WTC11 (cell line): Measurements from ENCODE around the gene FAM53C. TPM values are rescaled to one million over a fixed set of nuclear protein-coding genes. Genes with fewer than 3 reads are reported as not detected.
"Not testable (repeated sequence)": the region's sequence is repeated elsewhere in the genome, so short reads cannot be mapped to it uniquely, and the experiment has no call there.

Experiments used
- ATAC-seq: fragments of 200-7000 bp; cut with Tn5 transposase; 2 replicates; pipeline ENCODE4 v1.10.0; 2021; ENCODE audit warnings: mild to moderate bottlenecking, moderate library complexity
- CTCF ChIA-PET: fragments of 300-600 bp; sonication (Branson Sonifier 250); formaldehyde crosslinking; loops from one replicate; lab custom pipeline; 2021; ENCODE audit warnings: antibody characterized with exemption; lab: Charles Lee
- POLR2A ChIA-PET: fragments of 350-600 bp; sonication (Branson Sonifier 250); formaldehyde crosslinking; loops from one replicate; lab custom pipeline; 2021; ENCODE audit warnings: antibody characterized with exemption; lab: Charles Lee
- DNase-seq: peaks from one replicate; pipeline ENCODE4 v3.0.0; 2021; ENCODE audit warnings: low spot score
- H3K27ac Mint-ChIP-seq: 2 replicates; pipeline ENCODE4 v1.8.0; 2021; ENCODE audit warnings: mixed read lengths
- H3K27me3 Mint-ChIP-seq: 2 replicates; pipeline ENCODE4 v1.8.0; 2021; ENCODE audit warnings: low read depth, mild to moderate bottlenecking, moderate library complexity, mixed read lengths
- H3K36me3 Mint-ChIP-seq: 2 replicates; pipeline ENCODE4 v1.8.0; 2021; ENCODE audit warnings: mixed read lengths
- H3K4me1 Mint-ChIP-seq: 2 replicates; pipeline ENCODE4 v1.8.0; 2022; ENCODE audit warnings: mixed read lengths
- H3K4me3 Mint-ChIP-seq: 2 replicates; pipeline ENCODE4 v1.8.0; 2021; ENCODE audit warnings: mild to moderate bottlenecking, moderate library complexity, mixed read lengths
- H3K9me3 Mint-ChIP-seq: 2 replicates; pipeline ENCODE4 v1.8.0; 2021; ENCODE audit warnings: mixed read lengths
- ATF2 ChIP-seq: sonication (generic); formaldehyde crosslinking; IDR thresholded peaks from 2 replicates; pipeline ENCODE4 v1.8.1; 2022; ENCODE audit warnings: low read depth, missing genetic modification reagents, borderline replicate concordance
- ELF4 ChIP-seq: sonication (generic); formaldehyde crosslinking; IDR thresholded peaks from 2 replicates; pipeline ENCODE4 v1.8.1; 2022; ENCODE audit warnings: low read depth, mild to moderate bottlenecking, moderate library complexity, missing genetic modification reagents
- IRF2 ChIP-seq: sonication (generic); formaldehyde crosslinking; IDR thresholded peaks from 2 replicates; pipeline ENCODE4 v1.8.0; 2022; ENCODE audit warnings: low read depth, missing genetic modification reagents, borderline replicate concordance
- KAT7 ChIP-seq: sonication (generic); formaldehyde crosslinking; IDR thresholded peaks from 2 replicates; pipeline ENCODE4 v1.8.1; 2023; ENCODE audit warnings: missing genetic modification reagents, mild to moderate bottlenecking, borderline replicate concordance
- NR1H2 ChIP-seq: sonication (generic); formaldehyde crosslinking; IDR thresholded peaks from 2 replicates; pipeline ENCODE4 v1.9.0; 2021; ENCODE audit warnings: mild to moderate bottlenecking, moderate library complexity, missing genetic modification reagents
- NR2C2 ChIP-seq: sonication (generic); formaldehyde crosslinking; IDR thresholded peaks from 2 replicates; pipeline ENCODE4 v1.8.0; 2022; ENCODE audit warnings: mild to moderate bottlenecking, missing genetic modification reagents
- NR3C1 ChIP-seq: sonication (generic); formaldehyde crosslinking; conservative IDR thresholded peaks from 2 replicates; pipeline ENCODE4 v1.8.1; 2023; ENCODE audit warnings: low read depth, mild to moderate bottlenecking, missing genetic modification reagents
- RELA ChIP-seq: sonication (generic); formaldehyde crosslinking; IDR thresholded peaks from 2 replicates; pipeline ENCODE4 v1.8.1; 2022; ENCODE audit warnings: missing genetic modification reagents, mild to moderate bottlenecking, borderline replicate concordance
- SMAD4 ChIP-seq: sonication (generic); formaldehyde crosslinking; IDR thresholded peaks from 2 replicates; pipeline ENCODE4 v1.8.0; 2022; ENCODE audit warnings: mild to moderate bottlenecking, missing genetic modification reagents
- STAT6 ChIP-seq: sonication (generic); formaldehyde crosslinking; conservative IDR thresholded peaks from 2 replicates; pipeline ENCODE4 v1.8.1; 2023; ENCODE audit warnings: mild to moderate bottlenecking, low read depth, missing genetic modification reagents, moderate library complexity
- ZNF219 ChIP-seq: sonication (generic); formaldehyde crosslinking; IDR thresholded peaks from 2 replicates; pipeline ENCODE4 v1.8.0; 2023; ENCODE audit warnings: missing genetic modification reagents, mild to moderate bottlenecking, borderline replicate concordance
- ZNF396 ChIP-seq: fragments of 250-450 bp; sonication (Bioruptor Pico); IDR thresholded peaks from 2 replicates; pipeline ENCODE4 v1.8.0; 2021; ENCODE audit warnings: mild to moderate bottlenecking, moderate library complexity, borderline replicate concordance
- ZNF416 ChIP-seq: fragments of 250-450 bp; sonication (Bioruptor Pico); IDR thresholded peaks from 2 replicates; pipeline ENCODE4 v1.9.0; 2021; ENCODE audit warnings: mild to moderate bottlenecking, inconsistent platforms
- total RNA-seq: library from RNA; stranded (reverse); gene quantifications from 3 replicates; pipeline ENCODE4 v1.2.3, GENCODE V29; 2021
- TF ChIP-seq, protein P1 (sequence below): sonication (generic); formaldehyde crosslinking; conservative IDR thresholded peaks from 2 replicates; pipeline ENCODE4 v1.8.1; 2022; ENCODE audit warnings: mild to moderate bottlenecking, missing genetic modification reagents
- TF ChIP-seq, protein P2 (sequence below): fragments of 250-450 bp; sonication (Bioruptor Pico); IDR thresholded peaks from 2 replicates; pipeline ENCODE4 v1.8.0; 2021; ENCODE audit warnings: mild to moderate bottlenecking
- TF ChIP-seq, protein P3 (sequence below): fragments of 250-450 bp; sonication (Bioruptor Pico); IDR thresholded peaks from 2 replicates; pipeline ENCODE4 v1.9.0; 2021; ENCODE audit warnings: moderate library complexity, mild to moderate bottlenecking, inconsistent platforms, borderline replicate concordance
- TF ChIP-seq, protein P4 (sequence below): sonication (generic); formaldehyde crosslinking; IDR thresholded peaks from 2 replicates; pipeline ENCODE4 v1.8.0; 2022; ENCODE audit warnings: missing genetic modification reagents
- TF ChIP-seq, protein P5 (sequence below): sonication (generic); formaldehyde crosslinking; IDR thresholded peaks from 2 replicates; pipeline ENCODE4 v1.8.0; 2022; ENCODE audit warnings: mild to moderate bottlenecking, missing genetic modification reagents
- TF ChIP-seq, protein P6 (sequence below): fragments of 250-450 bp; sonication (Bioruptor Pico); IDR thresholded peaks from 2 replicates; pipeline ENCODE4 v1.9.0; 2021; ENCODE audit warnings: mild to moderate bottlenecking

Gene FAM53C
- total RNA-seq, 1 experiment from 2014 or later = 51.3 TPM

- H3K4me1 Mint-ChIP-seq = no peaks in the 10 kb centered on the region
- ATAC-seq = no peak
- H3K27me3 Mint-ChIP-seq = no peaks in the 10 kb centered on the region
- CTCF ChIA-PET = no interaction called here
- no peaks in the 10 kb centered on the region for H3K9me3 Mint-ChIP-seq
- no peak overlapping the region for H3K27ac Mint-ChIP-seq
- no peak for DNase-seq
- POLR2A ChIA-PET = no interaction called here
- H3K4me3 Mint-ChIP-seq = no peak overlapping the region
- TF ChIP-seq ELF4 (CRISPR knock-in tag) = no peak
- TF ChIP-seq, protein P1, sequence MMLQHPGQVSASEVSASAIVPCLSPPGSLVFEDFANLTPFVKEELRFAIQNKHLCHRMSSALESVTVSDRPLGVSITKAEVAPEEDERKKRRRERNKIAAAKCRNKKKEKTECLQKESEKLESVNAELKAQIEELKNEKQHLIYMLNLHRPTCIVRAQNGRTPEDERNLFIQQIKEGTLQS (CRISPR knock-in tag) = no peak
- TF ChIP-seq ZNF396 (CRISPR knock-in tag) = no peak
- no peak for TF ChIP-seq KAT7 (CRISPR knock-in tag)
- TF ChIP-seq, protein P2, sequence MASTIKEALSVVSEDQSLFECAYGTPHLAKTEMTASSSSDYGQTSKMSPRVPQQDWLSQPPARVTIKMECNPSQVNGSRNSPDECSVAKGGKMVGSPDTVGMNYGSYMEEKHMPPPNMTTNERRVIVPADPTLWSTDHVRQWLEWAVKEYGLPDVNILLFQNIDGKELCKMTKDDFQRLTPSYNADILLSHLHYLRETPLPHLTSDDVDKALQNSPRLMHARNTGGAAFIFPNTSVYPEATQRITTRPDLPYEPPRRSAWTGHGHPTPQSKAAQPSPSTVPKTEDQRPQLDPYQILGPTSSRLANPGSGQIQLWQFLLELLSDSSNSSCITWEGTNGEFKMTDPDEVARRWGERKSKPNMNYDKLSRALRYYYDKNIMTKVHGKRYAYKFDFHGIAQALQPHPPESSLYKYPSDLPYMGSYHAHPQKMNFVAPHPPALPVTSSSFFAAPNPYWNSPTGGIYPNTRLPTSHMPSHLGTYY (CRISPR knock-in tag) = no peak
- no peak for TF ChIP-seq NR1H2 (CRISPR knock-in tag)
- TF ChIP-seq, protein P3, sequence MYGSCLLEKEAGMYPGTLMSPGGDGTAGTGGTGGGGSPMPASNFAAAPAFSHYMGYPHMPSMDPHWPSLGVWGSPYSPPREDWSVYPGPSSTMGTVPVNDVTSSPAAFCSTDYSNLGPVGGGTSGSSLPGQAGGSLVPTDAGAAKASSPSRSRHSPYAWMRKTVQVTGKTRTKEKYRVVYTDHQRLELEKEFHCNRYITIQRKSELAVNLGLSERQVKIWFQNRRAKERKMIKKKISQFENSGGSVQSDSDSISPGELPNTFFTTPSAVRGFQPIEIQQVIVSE (CRISPR knock-in tag) = no peak
- TF ChIP-seq, protein P4, sequence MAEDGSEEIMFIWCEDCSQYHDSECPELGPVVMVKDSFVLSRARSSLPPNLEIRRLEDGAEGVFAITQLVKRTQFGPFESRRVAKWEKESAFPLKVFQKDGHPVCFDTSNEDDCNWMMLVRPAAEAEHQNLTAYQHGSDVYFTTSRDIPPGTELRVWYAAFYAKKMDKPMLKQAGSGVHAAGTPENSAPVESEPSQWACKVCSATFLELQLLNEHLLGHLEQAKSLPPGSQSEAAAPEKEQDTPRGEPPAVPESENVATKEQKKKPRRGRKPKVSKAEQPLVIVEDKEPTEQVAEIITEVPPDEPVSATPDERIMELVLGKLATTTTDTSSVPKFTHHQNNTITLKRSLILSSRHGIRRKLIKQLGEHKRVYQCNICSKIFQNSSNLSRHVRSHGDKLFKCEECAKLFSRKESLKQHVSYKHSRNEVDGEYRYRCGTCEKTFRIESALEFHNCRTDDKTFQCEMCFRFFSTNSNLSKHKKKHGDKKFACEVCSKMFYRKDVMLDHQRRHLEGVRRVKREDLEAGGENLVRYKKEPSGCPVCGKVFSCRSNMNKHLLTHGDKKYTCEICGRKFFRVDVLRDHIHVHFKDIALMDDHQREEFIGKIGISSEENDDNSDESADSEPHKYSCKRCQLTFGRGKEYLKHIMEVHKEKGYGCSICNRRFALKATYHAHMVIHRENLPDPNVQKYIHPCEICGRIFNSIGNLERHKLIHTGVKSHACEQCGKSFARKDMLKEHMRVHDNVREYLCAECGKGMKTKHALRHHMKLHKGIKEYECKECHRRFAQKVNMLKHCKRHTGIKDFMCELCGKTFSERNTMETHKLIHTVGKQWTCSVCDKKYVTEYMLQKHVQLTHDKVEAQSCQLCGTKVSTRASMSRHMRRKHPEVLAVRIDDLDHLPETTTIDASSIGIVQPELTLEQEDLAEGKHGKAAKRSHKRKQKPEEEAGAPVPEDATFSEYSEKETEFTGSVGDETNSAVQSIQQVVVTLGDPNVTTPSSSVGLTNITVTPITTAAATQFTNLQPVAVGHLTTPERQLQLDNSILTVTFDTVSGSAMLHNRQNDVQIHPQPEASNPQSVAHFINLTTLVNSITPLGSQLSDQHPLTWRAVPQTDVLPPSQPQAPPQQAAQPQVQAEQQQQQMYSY (CRISPR knock-in tag) = no peak
- no peak for TF ChIP-seq STAT6
- no peak for TF ChIP-seq ZNF219 (CRISPR knock-in tag)
- no peak for TF ChIP-seq ATF2
- TF ChIP-seq, protein P5, sequence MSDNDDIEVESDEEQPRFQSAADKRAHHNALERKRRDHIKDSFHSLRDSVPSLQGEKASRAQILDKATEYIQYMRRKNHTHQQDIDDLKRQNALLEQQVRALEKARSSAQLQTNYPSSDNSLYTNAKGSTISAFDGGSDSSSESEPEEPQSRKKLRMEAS = no peak
- TF ChIP-seq RELA (CRISPR knock-in tag) = no peak
- TF ChIP-seq SMAD4 (CRISPR knock-in tag) = no peak
- no peak for TF ChIP-seq NR3C1 (CRISPR knock-in tag)
- TF ChIP-seq, protein P6, sequence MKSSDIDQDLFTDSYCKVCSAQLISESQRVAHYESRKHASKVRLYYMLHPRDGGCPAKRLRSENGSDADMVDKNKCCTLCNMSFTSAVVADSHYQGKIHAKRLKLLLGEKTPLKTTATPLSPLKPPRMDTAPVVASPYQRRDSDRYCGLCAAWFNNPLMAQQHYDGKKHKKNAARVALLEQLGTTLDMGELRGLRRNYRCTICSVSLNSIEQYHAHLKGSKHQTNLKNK (CRISPR knock-in tag) = no peak
- no peak for TF ChIP-seq ZNF416 (CRISPR knock-in tag)
- no peak for TF ChIP-seq IRF2
- TF ChIP-seq NR2C2 (CRISPR knock-in tag) = no peak
- H3K36me3 Mint-ChIP-seq = peaks cover 48% of the 10 kb centered on the region
Measured at GRCh38 chr5:138389332-138389731, 51.3 kb downstream of the FAM53C start.

DNA sequence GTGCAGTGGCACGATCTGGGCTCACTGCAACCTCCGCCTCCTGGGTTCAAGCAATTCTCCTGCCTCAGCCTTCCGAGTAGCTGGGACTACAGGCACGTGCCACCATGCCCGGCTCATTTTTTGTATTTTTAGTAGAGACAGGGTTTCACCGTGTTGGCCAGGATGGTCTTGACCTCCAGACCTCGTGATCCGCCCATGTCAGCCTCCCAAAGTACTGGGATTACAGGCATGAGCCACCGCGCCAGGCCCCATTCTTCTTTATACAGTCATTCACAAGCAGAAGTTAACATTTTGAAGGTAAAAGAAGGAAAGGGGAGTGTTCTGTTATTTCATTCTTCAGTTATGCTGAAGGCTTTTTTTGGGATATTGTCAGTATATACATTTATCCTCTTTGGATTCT, 51.8 kb downstream of the FAM53C start:
- not testable (repeated sequence) for DNase-seq
- peaks cover 54% of the 10 kb centered on the region for H3K36me3 Mint-ChIP-seq
- CTCF ChIA-PET = interaction anchor here (0.9 kb wide), 1 partner anchor 38 kb away, joined by 3 read pairs; no protein-coding TSS in a partner anchor

More for the DNA sequence above, 51.8 kb downstream of the FAM53C start:
- H3K9me3 Mint-ChIP-seq, H3K27me3 Mint-ChIP-seq, H3K4me1 Mint-ChIP-seq, POLR2A ChIA-PET, H3K4me3 Mint-ChIP-seq, ATAC-seq, H3K27ac Mint-ChIP-seq: not testable (repeated sequence)
